ENCODE results near the gene CALB2. TPM values are rescaled to one million over a fixed set of nuclear protein-coding genes. Genes with fewer than 3 reads are reported as not detected.

Gene CALB2
- polyA plus RNA-seq, 1 donor (not counting 4 experiments of a cell fraction or from before 2014, with no cell fraction given) = 1.4 TPM

DNA sequence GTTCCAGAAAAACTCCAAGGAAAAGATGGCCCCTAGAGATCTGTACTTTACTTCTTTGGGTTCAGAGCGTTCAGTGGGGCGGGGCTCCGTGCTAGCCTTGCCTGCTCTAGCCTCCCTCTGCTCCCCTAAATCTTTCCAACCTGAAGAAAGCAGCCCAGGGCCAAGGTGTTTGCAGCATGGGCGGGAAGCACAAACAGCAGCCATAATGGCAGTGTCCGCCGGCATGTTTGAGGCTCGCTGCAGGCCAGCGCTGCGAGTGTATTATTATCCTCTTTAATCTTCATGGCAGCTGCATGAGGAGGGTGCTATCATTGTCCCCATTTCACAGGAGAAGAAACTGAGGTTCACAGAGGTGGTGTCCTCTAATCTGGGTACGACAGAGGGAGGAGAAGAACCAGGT, 10.4 kb downstream of the CALB2 start:
- DNase-seq (ENCODE audit: low read depth, low spot score) = no peak
- Histone ChIP-seq H3K9ac (ENCODE audit: control insufficient read depth, extremely low read depth, insufficient read depth, low read length) (no peak overlapping the region), H3K27me3 (ENCODE audit: control insufficient read depth, extremely low read depth, insufficient read depth, low read length) (peaks cover 5% of the 10 kb centered on the region), H3K9me3 (ENCODE audit: control insufficient read depth, low read depth, low read length) (no peaks in the 10 kb centered on the region), H3K9me1 (ENCODE audit: control insufficient read depth, extremely low read depth, insufficient read depth, low read length) (no peaks in the 10 kb centered on the region), H2AFZ (ENCODE audit: control insufficient read depth, low read length) (no peak overlapping the region), H3K4me3 (ENCODE audit: control insufficient read depth in 2 of 3, extremely low read depth in 1 of 3, insufficient read depth in 2 of 3, low read depth in 1 of 3, low read length in 3 of 3) (no peak overlapping the region), H4K20me1 (ENCODE audit: control insufficient read depth, extremely low read depth, insufficient read depth, low read length) (no peaks in the 10 kb centered on the region), H3K27ac (ENCODE audit: control insufficient read depth, insufficient read depth, low read length) (no peak overlapping the region), H3K36me3 (ENCODE audit: control insufficient read depth in 2 of 2, extremely low read depth in 1 of 2, insufficient read depth in 2 of 2, low read length in 2 of 2) (no peaks in the 10 kb centered on the region), H3K4me2 (ENCODE audit: control insufficient read depth, extremely low read depth, insufficient read depth, low read depth, low read length) (no peak overlapping the region), H3K79me2 (ENCODE audit: control insufficient read depth, insufficient read depth, low read length) (no peaks in the 10 kb centered on the region), H3K4me1 (ENCODE audit: control insufficient read depth, extremely low read depth, insufficient read depth, low read length) (no peaks in the 10 kb centered on the region)
- dilution Hi-C loops (cut with MboI; ENCODE audit: extremely low pct_ligation_motif_present, low sequenced_read_pairs) = no loop called here
- TF ChIP-seq, protein P1, sequence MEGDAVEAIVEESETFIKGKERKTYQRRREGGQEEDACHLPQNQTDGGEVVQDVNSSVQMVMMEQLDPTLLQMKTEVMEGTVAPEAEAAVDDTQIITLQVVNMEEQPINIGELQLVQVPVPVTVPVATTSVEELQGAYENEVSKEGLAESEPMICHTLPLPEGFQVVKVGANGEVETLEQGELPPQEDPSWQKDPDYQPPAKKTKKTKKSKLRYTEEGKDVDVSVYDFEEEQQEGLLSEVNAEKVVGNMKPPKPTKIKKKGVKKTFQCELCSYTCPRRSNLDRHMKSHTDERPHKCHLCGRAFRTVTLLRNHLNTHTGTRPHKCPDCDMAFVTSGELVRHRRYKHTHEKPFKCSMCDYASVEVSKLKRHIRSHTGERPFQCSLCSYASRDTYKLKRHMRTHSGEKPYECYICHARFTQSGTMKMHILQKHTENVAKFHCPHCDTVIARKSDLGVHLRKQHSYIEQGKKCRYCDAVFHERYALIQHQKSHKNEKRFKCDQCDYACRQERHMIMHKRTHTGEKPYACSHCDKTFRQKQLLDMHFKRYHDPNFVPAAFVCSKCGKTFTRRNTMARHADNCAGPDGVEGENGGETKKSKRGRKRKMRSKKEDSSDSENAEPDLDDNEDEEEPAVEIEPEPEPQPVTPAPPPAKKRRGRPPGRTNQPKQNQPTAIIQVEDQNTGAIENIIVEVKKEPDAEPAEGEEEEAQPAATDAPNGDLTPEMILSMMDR (optimal IDR thresholded peaks at IDR 0.05 in 1 of 3, IDR thresholded peaks at IDR 0.05 in 1 of 3, conservative IDR thresholded peaks at IDR 0.05 in 1 of 3; ENCODE audit: extremely low read depth in 1 of 3, insufficient read depth in 2 of 3, low read length in 3 of 3) = no peak
- no peak for TF ChIP-seq EZH2 (IDR thresholded peaks at IDR 0.05; ENCODE audit: low read length)
- no peak for FAIRE-seq

DNA sequence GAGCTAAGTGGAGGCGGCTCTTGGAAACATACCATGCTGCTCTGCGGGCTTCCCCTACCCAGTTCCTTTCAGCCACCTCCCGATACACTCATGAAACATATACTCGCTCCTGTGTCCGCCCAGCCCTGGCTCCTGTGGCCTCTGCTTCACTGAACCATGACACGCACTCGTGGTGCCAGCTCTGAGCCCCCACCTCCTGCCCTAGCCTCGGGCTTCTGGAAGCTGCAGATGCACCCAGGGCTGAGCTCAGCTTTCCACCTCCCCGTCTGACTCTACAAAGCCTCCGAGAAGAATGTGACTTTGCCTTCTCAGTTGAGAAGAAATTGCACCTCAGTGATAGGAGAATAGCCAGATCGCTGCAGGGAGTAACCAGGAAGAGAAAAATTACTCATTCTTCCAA, 11.0 kb downstream of the CALB2 start:
- H3K4me1 ChIP-seq (ENCODE audit: control insufficient read depth, extremely low read depth, insufficient read depth, low read length) = no peaks in the 10 kb centered on the region
- no peak overlapping the region for H3K4me2 ChIP-seq (ENCODE audit: control insufficient read depth, extremely low read depth, insufficient read depth, low read depth, low read length)
- dilution Hi-C loops (cut with MboI; ENCODE audit: extremely low pct_ligation_motif_present, low sequenced_read_pairs) = no loop called here
- no peaks in the 10 kb centered on the region for H4K20me1 ChIP-seq (ENCODE audit: control insufficient read depth, extremely low read depth, insufficient read depth, low read length)
- peaks cover 5% of the 10 kb centered on the region for H3K27me3 ChIP-seq (ENCODE audit: control insufficient read depth, extremely low read depth, insufficient read depth, low read length)
- no peak overlapping the region for H3K27ac ChIP-seq (ENCODE audit: control insufficient read depth, insufficient read depth, low read length)
- H3K9ac ChIP-seq (ENCODE audit: control insufficient read depth, extremely low read depth, insufficient read depth, low read length) = no peak overlapping the region
- no peaks in the 10 kb centered on the region for H3K9me3 ChIP-seq (ENCODE audit: control insufficient read depth, low read depth, low read length)
- TF ChIP-seq, protein P1 (optimal IDR thresholded peaks at IDR 0.05 in 1 of 3, IDR thresholded peaks at IDR 0.05 in 1 of 3, conservative IDR thresholded peaks at IDR 0.05 in 1 of 3; ENCODE audit: extremely low read depth in 1 of 3, insufficient read depth in 2 of 3, low read length in 3 of 3) = no peak
- no peaks in the 10 kb centered on the region for H3K36me3 ChIP-seq (ENCODE audit: control insufficient read depth in 2 of 2, extremely low read depth in 1 of 2, insufficient read depth in 2 of 2, low read length in 2 of 2)
- H3K79me2 ChIP-seq (ENCODE audit: control insufficient read depth, insufficient read depth, low read length) = no peaks in the 10 kb centered on the region
- H3K4me3 ChIP-seq (ENCODE audit: control insufficient read depth in 2 of 3, extremely low read depth in 1 of 3, insufficient read depth in 2 of 3, low read depth in 1 of 3, low read length in 3 of 3) = no peak overlapping the region
- no peak overlapping the region for H2AFZ ChIP-seq (ENCODE audit: control insufficient read depth, low read length)
- DNase-seq (ENCODE audit: low read depth, low spot score) (no peak), FAIRE-seq (no peak)
- H3K9me1 ChIP-seq (ENCODE audit: control insufficient read depth, extremely low read depth, insufficient read depth, low read length) = no peaks in the 10 kb centered on the region
